ENCODE data around the gene CSAD. TPM values are rescaled to one million over a fixed set of nuclear protein-coding genes. Genes with fewer than 3 reads are reported as not detected.

CSAD gene
- total and polyA plus RNA-seq, 8 donors: 10.1 to 83.2 (median 21.4) TPM

DNA sequence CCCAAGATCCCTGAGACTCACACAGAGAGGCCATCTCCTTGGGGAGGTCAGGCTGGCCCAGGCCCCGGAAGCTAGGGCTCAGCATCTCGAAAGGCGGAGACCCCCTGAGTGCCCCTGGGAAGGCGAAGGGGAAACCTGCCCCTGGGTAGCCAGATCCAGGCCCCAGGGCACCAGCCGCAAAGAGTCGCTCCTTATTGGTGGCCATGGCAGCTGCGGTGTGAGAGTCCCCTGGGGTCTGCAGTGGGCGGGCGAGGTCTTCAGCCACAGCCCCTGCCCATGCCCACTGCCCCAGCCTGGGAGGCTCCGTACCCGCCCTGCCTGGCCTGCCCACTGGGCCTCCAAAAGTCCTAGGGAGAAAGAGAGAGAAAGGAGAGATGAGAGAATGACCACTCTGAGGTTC lies 46.6 kb upstream of the CSAD start:
- no peak overlapping the region for H3K4me3 ChIP-seq
- no peak for TF ChIP-seq CTCF (IDR thresholded peaks at IDR 0.05)
- no peaks in the 10 kb centered on the region for H3K27me3 ChIP-seq
- no peak overlapping the region for H3K27ac ChIP-seq
- no peaks in the 10 kb centered on the region for H3K36me3 ChIP-seq
- DNase-seq (no peak), FAIRE-seq (no peak), ATAC-seq (no peak)
- intact Hi-C loops (cut with DNase I): no loop called here
- WGBS, 2 donors: 86 to 92% methylated on average over 11 of the region's 11 CpGs
- peaks cover 0 to 8% (median 0%) of the 10 kb centered on the region in 3 donors for H3K4me1 ChIP-seq
- no peaks in the 10 kb centered on the region for H3K9me3 ChIP-seq

- H3K9me3 ChIP-seq: no peaks in the 10 kb centered on the region
- TF ChIP-seq CTCF (IDR thresholded peaks at IDR 0.05): no peak
- FAIRE-seq (no peak), ATAC-seq (no peak), DNase-seq (no peak)
- H3K36me3 ChIP-seq: no peaks in the 10 kb centered on the region
- peaks cover 0 to 8% (median 0%) of the 10 kb centered on the region in 3 donors for H3K4me1 ChIP-seq
- no peaks in the 10 kb centered on the region for H3K27me3 ChIP-seq
- 82 to 88% methylated on average over 4 of the region's 4 CpGs for WGBS, 2 donors
- intact Hi-C loops (cut with DNase I): no loop called here
- no peak overlapping the region for H3K4me3 ChIP-seq
- no peak overlapping the region for H3K27ac ChIP-seq
Measured at GRCh38 chr12:53226815-53227214, 46.1 kb upstream of the CSAD start.

DNA sequence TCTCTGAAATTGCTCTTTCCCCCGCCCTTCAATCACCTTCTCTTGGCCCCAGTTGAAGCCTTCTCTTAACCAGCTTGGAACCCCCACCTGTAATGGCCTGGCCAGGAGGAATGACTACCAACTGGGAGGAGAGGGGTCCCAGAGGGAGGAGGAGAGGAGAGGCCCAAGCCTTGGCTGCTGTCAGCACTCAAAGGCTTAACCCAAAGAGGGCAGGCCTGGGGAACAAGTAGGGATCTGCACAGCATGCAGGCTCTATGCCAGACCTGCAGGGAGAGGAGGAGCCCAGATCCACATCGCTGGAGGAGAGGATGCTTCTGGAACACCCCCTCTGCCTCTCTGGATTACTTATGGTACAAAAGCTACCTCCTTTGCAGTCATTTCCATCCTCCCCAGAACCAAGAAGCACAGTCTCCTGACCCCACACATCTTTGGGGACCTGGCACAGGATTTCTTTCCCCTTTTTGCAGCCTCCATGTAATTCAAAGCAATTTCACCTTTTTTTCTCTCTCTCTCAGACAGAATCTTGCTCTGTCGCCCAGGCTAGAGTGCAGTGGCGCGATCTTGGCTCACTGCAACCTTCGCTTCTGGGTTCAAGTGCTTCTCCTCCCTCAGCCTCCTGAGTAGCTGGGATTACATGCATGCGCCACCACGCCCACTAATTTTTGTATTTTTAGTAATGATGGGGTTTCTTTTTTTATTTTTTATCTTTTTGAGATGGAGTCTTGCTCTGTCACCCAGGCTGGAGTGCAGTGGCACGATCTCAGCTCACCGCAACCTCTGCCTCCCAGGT lies 45.1 kb upstream of the CSAD start:
- no peaks in the 10 kb centered on the region for H3K36me3 ChIP-seq
- H3K9me3 ChIP-seq: no peaks in the 10 kb centered on the region
- H3K4me1 ChIP-seq: peaks cover 0 to 8% (median 0%) of the 10 kb centered on the region in 3 donors
- TF ChIP-seq CTCF (IDR thresholded peaks at IDR 0.05): no peak
- intact Hi-C loops (cut with DNase I): no loop called here
- FAIRE-seq (no peak), ATAC-seq (no peak), DNase-seq (no peak)
- WGBS, 2 donors: 88 to 89% methylated on average over 10 of the region's 10 CpGs
- no peaks in the 10 kb centered on the region for H3K27me3 ChIP-seq
- no peak overlapping the region for H3K27ac ChIP-seq
- H3K4me3 ChIP-seq: no peak overlapping the region

DNA sequence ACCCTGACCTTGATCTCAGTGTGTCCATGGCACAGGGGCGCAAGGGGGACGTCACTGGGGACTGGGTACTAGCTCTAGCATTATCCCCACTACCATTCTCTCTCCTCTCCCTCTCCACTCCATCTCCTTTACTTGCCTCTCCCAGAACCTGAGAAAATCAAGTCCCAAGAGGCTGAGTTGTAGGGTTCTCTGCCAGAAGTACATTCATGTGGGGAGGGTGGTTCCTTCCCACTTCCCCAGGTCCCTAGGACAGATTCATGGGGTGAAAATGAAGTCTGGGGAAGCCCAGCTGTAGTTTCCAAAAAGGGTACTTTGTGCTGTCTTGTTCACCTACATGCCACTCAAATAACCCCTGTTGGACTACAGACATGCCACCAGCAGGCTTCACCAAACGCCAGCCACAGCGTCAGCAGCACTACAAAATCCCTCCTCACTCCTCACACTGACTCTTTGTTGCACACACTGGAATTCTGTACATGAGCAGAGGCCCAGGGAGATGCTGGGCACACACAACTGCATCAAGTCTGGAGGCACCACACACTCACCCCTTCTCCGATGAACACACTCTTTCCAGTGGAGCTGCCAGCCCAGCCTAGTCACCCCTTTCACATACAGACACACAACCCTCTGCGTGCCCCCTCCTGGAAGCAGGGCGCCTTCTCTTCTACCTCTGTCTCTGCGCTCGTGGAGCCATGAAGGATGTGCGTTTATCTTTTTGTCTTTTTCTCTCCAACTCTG lies 44.3 kb upstream of the CSAD start:
- Histone ChIP-seq H3K36me3 (no peaks in the 10 kb centered on the region), H3K9me3 (no peaks in the 10 kb centered on the region), H3K27ac (no peak overlapping the region), H3K4me1 (peaks cover 0 to 8% (median 0%) of the 10 kb centered on the region in 3 donors), H3K27me3 (no peaks in the 10 kb centered on the region), H3K4me3 (no peak overlapping the region)
- TF ChIP-seq CTCF (IDR thresholded peaks at IDR 0.05): no peak
- FAIRE-seq: no peak
- intact Hi-C loops (cut with DNase I): no loop called here
- no peak for ATAC-seq
- WGBS, 2 donors: 81 to 84% methylated on average over 10 of the region's 10 CpGs
- DNase-seq: no peak
